Fibroblast of pulmonary artery (primary cell): Measurements from ENCODE around the gene ADAMTS12.

ENCODE experiments used
- DNase-seq: peaks from one replicate; pipeline ENCODE4 v3.0.0-alpha.2; 2010; ENCODE audit warnings: low read depth
- H3K4me3 ChIP-seq: replicated peaks from 2 replicates; pipeline ENCODE4 v1.5.1; 2011; ENCODE audit warnings: low read depth, mild to moderate bottlenecking, control low read depth, low read length, moderate library complexity
- CTCF ChIP-seq: IDR thresholded peaks from 2 replicates; pipeline ENCODE4 v1.5.1; 2011; ENCODE audit warnings: mild to moderate bottlenecking, control low read depth, low read length, inconsistent platforms; ENCODE audit errors: missing control alignments

ADAMTS12 gene

GRCh38 chr5:33795496-33795895, 96.3 kb downstream of the ADAMTS12 start:
- DNase-seq = no peak
- H3K4me3 ChIP-seq = no peak overlapping the region
- TF ChIP-seq CTCF = no peak

- no peak overlapping the region for H3K4me3 ChIP-seq
- TF ChIP-seq CTCF = no peak
- peak; percentile 65 for DNase-seq
Observed at GRCh38 chr5:33794550-33795181, 97.1 kb downstream of the ADAMTS12 start.

- no peak for TF ChIP-seq CTCF
- no peak for DNase-seq
- no peak overlapping the region for H3K4me3 ChIP-seq
Observed at GRCh38 chr5:33793836-33794549, 97.8 kb downstream of the ADAMTS12 start.

GRCh38 chr5:33793276-33793675, 98.5 kb downstream of the ADAMTS12 start:
- no peak for DNase-seq
- no peak overlapping the region for H3K4me3 ChIP-seq
- TF ChIP-seq CTCF = no peak

- no peak overlapping the region for H3K4me3 ChIP-seq
- no peak for DNase-seq
- TF ChIP-seq CTCF = no peak
Observed at GRCh38 chr5:33792559-33792958, 99.2 kb downstream of the ADAMTS12 start.

- DNase-seq = no peak
- no peak overlapping the region for H3K4me3 ChIP-seq
- no peak for TF ChIP-seq CTCF
Observed at GRCh38 chr5:33789567-33789957, 102.2 kb downstream of the ADAMTS12 start.

- no peak overlapping the region for H3K4me3 ChIP-seq
- DNase-seq = peak; percentile 96
- no peak for TF ChIP-seq CTCF
Observed at GRCh38 chr5:33788922-33789566, 102.7 kb downstream of the ADAMTS12 start.
